Breast epithelium (tissue), 4 donors: Measurements from ENCODE around the gene GPAT2. TPM values are rescaled to one million over a fixed set of nuclear protein-coding genes. Genes with fewer than 3 reads are reported as not detected.
"Not testable (repeated sequence)": the region's sequence is repeated elsewhere in the genome, so short reads cannot be mapped to it uniquely, and the experiment has no call there.

Experiments used
- DNase-seq, 2 donors: peaks; one replicate each; pipeline ENCODE4 v3.0.0-alpha.2; 2019; ENCODE audit warnings: low spot score in 2 of 2
- H3K27ac ChIP-seq, 2 donors: fragments of 200-600 bp; sonication (generic) in 1 of 2; one replicate each; pipeline ENCODE4 v1.5.1; 2016 to 2019; ENCODE audit warnings: mild to moderate bottlenecking in 1 of 2
- H3K27me3 ChIP-seq, 2 donors: fragments of 200-600 bp; sonication (generic) in 1 of 2; one replicate each; pipeline versions ENCODE4 v1.5.1 to v1.6.0; 2017 to 2019; ENCODE audit warnings: control low read depth in 1 of 2, mild to moderate bottlenecking in 1 of 2
- H3K36me3 ChIP-seq: fragments of 200-600 bp; one replicate; pipeline ENCODE4 v1.5.1; 2019
- H3K4me1 ChIP-seq, 2 donors: fragments of 200-600 bp; sonication (generic); one replicate each; pipeline ENCODE4 v1.5.1; 2016 to 2019; ENCODE audit warnings: control low read depth in 1 of 2
- H3K4me3 ChIP-seq, 3 donors: fragments of 200-600 bp; sonication (generic); 1 replicate in 2 of 3; 2 replicates in 1 of 3; pipeline ENCODE4 v1.5.1; 2016 to 2019; ENCODE audit warnings: mild to moderate bottlenecking in 3 of 3, moderate library complexity in 2 of 3
- H3K9me3 ChIP-seq, 2 donors: fragments of 200-600 bp; sonication (generic) in 1 of 2; one replicate each; pipeline ENCODE4 v1.5.1; 2016 to 2019; ENCODE audit warnings: control low read depth in 1 of 2
- POLR2AphosphoS5 ChIP-seq, 3 donors: sonication (generic); formaldehyde crosslinking; IDR thresholded peaks; one replicate each; pipeline ENCODE4 v1.6.1; 2017; ENCODE audit warnings: antibody characterized with exemption in 3 of 3
- intact Hi-C: fragments of 100-400 bp; cut with DNase I; formaldehyde crosslinking; loops from one replicate; pipeline ENCODE4 v1.15.1; 2023; ENCODE audit warnings: low total_unique reads
- total RNA-seq, 3 donors: library from RNA; depleted of rRNA; stranded (reverse); fragments of >200 nt; gene quantifications; one replicate each; pipeline ENCODE4 v1.1.0, GENCODE V29; 2016

The GPAT2 gene
- total RNA-seq, 3 donors from 2014 or later = 5.9 to 11.7 (median 8.8) TPM

DNA sequence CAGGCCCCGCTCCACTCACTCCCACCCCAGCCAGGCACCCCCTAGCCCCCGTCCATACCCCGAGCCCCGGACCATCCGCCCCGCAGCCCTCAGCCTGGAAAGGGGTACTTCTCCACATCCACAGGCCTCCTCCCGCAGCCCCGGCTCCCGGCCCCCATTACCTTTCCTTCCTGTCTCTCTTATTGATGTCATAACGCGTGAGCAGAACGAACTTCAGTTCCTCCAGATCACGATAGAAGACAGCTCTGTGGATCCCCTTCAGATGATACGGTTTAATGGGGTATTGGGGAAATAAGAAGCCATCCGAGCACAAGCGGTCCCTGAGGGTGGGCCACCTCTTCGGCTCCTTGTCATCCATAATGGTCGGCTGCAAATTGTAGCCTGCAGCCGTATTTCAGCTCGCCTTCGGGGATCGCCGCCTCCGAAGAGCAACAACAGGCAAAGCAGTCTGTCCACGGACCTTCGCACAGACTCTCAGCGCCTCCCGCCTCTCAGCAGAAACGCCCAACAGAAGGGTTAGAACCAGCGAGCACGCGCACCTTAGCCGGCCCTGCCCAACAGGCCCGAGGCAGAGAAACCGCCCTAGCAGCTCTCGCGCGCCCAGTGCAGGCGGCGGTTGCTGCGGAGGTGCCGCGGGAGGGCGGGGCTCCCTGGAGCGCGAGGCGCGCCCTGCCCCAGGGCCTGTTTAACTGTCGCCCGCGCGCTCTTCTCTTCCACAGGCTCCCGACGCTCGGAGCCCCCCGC is 43.2 kb downstream of the GPAT2 start, which contains the start of gene ANKRD36C:
Gene ANKRD36C (minus strand): TSS at position 474 of the 744 bp plus-strand sequence. CDS start 116 bp downstream, at position 358.
- H3K9me3 ChIP-seq, H3K36me3 ChIP-seq, intact Hi-C loops, H3K27me3 ChIP-seq, H3K4me1 ChIP-seq, DNase-seq: not testable (repeated sequence)
- peak in 2 of 3 donors; percentile 22 to 49 for TF ChIP-seq POLR2AphosphoS5 (IDR thresholded peaks at IDR 0.05)
- H3K27ac ChIP-seq = peak within 1 kb of the TSS; percentile 87 to 93
- peak within 1 kb of the TSS; percentile 49 to 87 (median 72) for H3K4me3 ChIP-seq

- DNase-seq, H3K27me3 ChIP-seq, intact Hi-C loops, H3K4me1 ChIP-seq, H3K36me3 ChIP-seq, H3K9me3 ChIP-seq: not testable (repeated sequence)
- Histone ChIP-seq H3K27ac (peak overlapping the region in 1 of 2 donors; percentile 93), H3K4me3 (peak overlapping the region; percentile 49 to 87 (median 72))
Observed at GRCh38 chr2:95990884-95991283, 43.8 kb downstream of the GPAT2 start.

Other genes starting within 250 kb of the GPAT2 start
- gene ANKRD36C, start 43.1 kb downstream of the GPAT2 start, total RNA-seq = 100 to 1,000 TPM in 1 of 3 donors, 10 to 100 TPM in 2; 54.7 to 407 (median 81.3) TPM
- gene ADRA2B, start 81.7 kb upstream of the GPAT2 start, total RNA-seq = 1 to 10 TPM; 1.3 to 1.6 (median 1.4) TPM
- under 1 TPM in 1 of 3 donors, not detected in 2; 0.32 TPM for gene ASTL, start 103.6 kb upstream of the GPAT2 start, total RNA-seq
- 10 to 100 TPM in 2 of 3 donors, 1 to 10 TPM in 1; 1.9 to 57.5 (median 12.8) TPM for gene DUSP2, start 110.5 kb upstream of the GPAT2 start, total RNA-seq
- gene STARD7, start 173.9 kb upstream of the GPAT2 start, total RNA-seq = 100 to 1,000 TPM in 1 of 3 donors, 10 to 100 TPM in 2; 84.9 to 133 (median 96.3) TPM
- gene TMEM127, start 231.1 kb upstream of the GPAT2 start, total RNA-seq = 10 to 100 TPM; 31.1 to 44.5 (median 35.2) TPM
- gene CIAO1, start 231.3 kb upstream of the GPAT2 start, total RNA-seq = 100 to 1,000 TPM; 119 to 131 (median 127) TPM